ENCODE measurements around the gene ANLN. TPM values are rescaled to one million over a fixed set of nuclear protein-coding genes. Genes with fewer than 3 reads are reported as not detected.

The ANLN gene
- total RNA-seq, 1 experiment from 2014 or later: 130 TPM

GRCh38 chr7:36396150-36396549 is 6.5 kb downstream of the ANLN start:
- H3K4me1 ChIP-seq (ENCODE audit: control insufficient read depth in 1 of 2, insufficient read depth in 2 of 2, low read length in 2 of 2): peaks cover 31 to 51% of the 10 kb centered on the region in 2 experiments
- H3K9ac ChIP-seq (ENCODE audit: low read length): no peak overlapping the region
- POLR2A ChIA-PET: no interaction called here
- no peak overlapping the region for H2AFZ ChIP-seq (ENCODE audit: low read depth, low read length, poor library complexity, severe bottlenecking)
- DNase-seq (ENCODE audit: low read depth, low spot score) (no peak), ATAC-seq (no peak)
- H3K9me2 ChIP-seq (ENCODE audit: insufficient read depth): no peaks in the 10 kb centered on the region
- no peak overlapping the region for H3K4me2 ChIP-seq (ENCODE audit: low read length)
- RAD21 ChIA-PET (ENCODE audit: low non-redundant PET in 1 of 2, low total read pairs in 2 of 2, uncharacterized antibody in 2 of 2, unreplicated experiment in 2 of 2): no interaction called here
- H3K27ac ChIP-seq (ENCODE audit: low read depth, low read length): no peak overlapping the region
- no TSS peak for BruUV-seq (replicated peaks)
- H3K79me2 ChIP-seq (ENCODE audit: insufficient read depth, low read length): peaks cover 100% of the 10 kb centered on the region
- H3K27me3 ChIP-seq (ENCODE audit: insufficient read depth, low read length): no peaks in the 10 kb centered on the region
- CTCF ChIA-PET: no interaction called here
- H3K4me3 ChIP-seq (replicated peaks in 1 of 2; ENCODE audit: low read depth in 1 of 2, low read length in 2 of 2): no peak overlapping the region
- H3K36me3 ChIP-seq (ENCODE audit: control insufficient read depth in 1 of 2, insufficient read depth in 2 of 2, low read length in 2 of 2): peaks cover 27 to 45% of the 10 kb centered on the region in 2 experiments
- intact Hi-C loops (cut with micrococcal nuclease): no loop called here
- H3K9me3 ChIP-seq (ENCODE audit: control insufficient read depth in 1 of 2, insufficient read depth in 1 of 2, low read depth in 1 of 2, low read length in 2 of 2): no peaks in the 10 kb centered on the region
- no peak for TF ChIP-seq SIN3A (IDR thresholded peaks at IDR 0.05; ENCODE audit: low read depth)
- TF ChIP-seq TCF7L2 (IDR thresholded peaks at IDR 0.05; ENCODE audit: borderline replicate concordance, extremely low read depth, insufficient read depth, insufficient read length): no peak
- TF ChIP-seq YY1 (IDR thresholded peaks at IDR 0.05; ENCODE audit: extremely low read depth, insufficient replicate concordance, low read depth, low read length): no peak
- no peak for TF ChIP-seq CBX3 (IDR thresholded peaks at IDR 0.05; ENCODE audit: low read depth)
- 0 out of 2 replicates have a peak, but pooled peaks have one; percentile 10 for TF ChIP-seq JUND (IDR thresholded peaks at IDR 0.05)
- H4K20me1 ChIP-seq (ENCODE audit: insufficient read depth): peaks cover 11% of the 10 kb centered on the region; the same call in 1 of the 2 replicates

DNA sequence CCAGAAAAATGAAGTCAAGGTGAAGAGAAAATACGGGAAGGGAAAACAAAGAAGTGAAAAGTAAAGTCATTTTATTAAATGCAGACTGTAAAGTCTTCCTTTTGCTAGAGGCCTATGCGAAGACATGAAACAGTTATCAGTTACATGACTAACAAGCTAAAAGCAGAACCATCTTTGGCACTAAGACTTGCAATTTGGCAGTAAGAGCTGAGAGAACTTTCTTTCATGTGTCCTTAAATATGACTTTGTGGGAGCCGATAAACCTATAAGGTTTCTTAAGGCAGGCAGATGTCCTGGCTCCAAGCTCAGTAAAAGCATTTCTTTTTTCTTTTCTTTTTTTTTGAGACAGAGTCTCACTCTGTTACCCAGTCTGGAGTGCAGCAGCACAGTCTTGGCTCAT is 10.4 kb downstream of the ANLN start:
- peaks cover 99% of the 10 kb centered on the region for H3K79me2 ChIP-seq (ENCODE audit: insufficient read depth, low read length)
- no peak overlapping the region for H2AFZ ChIP-seq (ENCODE audit: low read depth, low read length, poor library complexity, severe bottlenecking)
- intact Hi-C loops (cut with micrococcal nuclease): no loop called here
- no peak overlapping the region for H3K4me2 ChIP-seq (ENCODE audit: low read length)
- TF ChIP-seq CBX3 (IDR thresholded peaks at IDR 0.05; ENCODE audit: low read depth) (no peak), YY1 (IDR thresholded peaks at IDR 0.05; ENCODE audit: extremely low read depth, insufficient replicate concordance, low read depth, low read length) (no peak), TCF7L2 (IDR thresholded peaks at IDR 0.05; ENCODE audit: borderline replicate concordance, extremely low read depth, insufficient read depth, insufficient read length) (no peak), SP1 (IDR thresholded peaks at IDR 0.05; ENCODE audit: low read depth) (no peak), CTCF (IDR thresholded peaks at IDR 0.05 in 2 of 3, conservative IDR thresholded peaks at IDR 0.05 in 1 of 3; ENCODE audit: borderline replicate concordance in 1 of 3, insufficient read depth in 1 of 3, low read depth in 2 of 3, low read length in 2 of 3) (no peak), ELF1 (IDR thresholded peaks at IDR 0.05; ENCODE audit: borderline replicate concordance, low read depth) (no peak), ZFX (IDR thresholded peaks at IDR 0.05) (no peak), FOSL1 (IDR thresholded peaks at IDR 0.05; ENCODE audit: low read depth) (no peak), EGR1 (IDR thresholded peaks at IDR 0.05; ENCODE audit: low read depth) (no peak), ZBTB33 (IDR thresholded peaks at IDR 0.05; ENCODE audit: extremely low read depth, insufficient replicate concordance, low read length) (no peak), RAD21 (IDR thresholded peaks at IDR 0.05; ENCODE audit: low read depth) (no peak)
- BruUV-seq (replicated peaks): no TSS peak
- DNase-seq (ENCODE audit: low read depth, low spot score) (no peak), ATAC-seq (no peak)
- H3K36me3 ChIP-seq (ENCODE audit: control insufficient read depth in 1 of 2, insufficient read depth in 2 of 2, low read length in 2 of 2): peaks cover 35 to 58% of the 10 kb centered on the region in 2 experiments
- H3K9me2 ChIP-seq (ENCODE audit: insufficient read depth): no peaks in the 10 kb centered on the region
- ChIA-PET POLR2A (no interaction called here), CTCF (no interaction called here), RAD21 (ENCODE audit: low non-redundant PET in 1 of 2, low total read pairs in 2 of 2, uncharacterized antibody in 2 of 2, unreplicated experiment in 2 of 2) (no interaction called here)
- H3K4me3 ChIP-seq (replicated peaks in 1 of 2; ENCODE audit: low read depth in 1 of 2, low read length in 2 of 2): no peak overlapping the region
- no peaks in the 10 kb centered on the region for H3K27me3 ChIP-seq (ENCODE audit: insufficient read depth, low read length)
- H3K9ac ChIP-seq (ENCODE audit: low read length): no peak overlapping the region
- peaks cover 9% of the 10 kb centered on the region; the same call in 1 of the 2 replicates for H4K20me1 ChIP-seq (ENCODE audit: insufficient read depth)
- H3K9me3 ChIP-seq (ENCODE audit: control insufficient read depth in 1 of 2, insufficient read depth in 1 of 2, low read depth in 1 of 2, low read length in 2 of 2): no peaks in the 10 kb centered on the region
- peaks cover 5 to 13% of the 10 kb centered on the region in 2 experiments; a peak in 3 of 4 replicates for H3K4me1 ChIP-seq (ENCODE audit: control insufficient read depth in 1 of 2, insufficient read depth in 2 of 2, low read length in 2 of 2)
- no peak overlapping the region for H3K27ac ChIP-seq (ENCODE audit: low read depth, low read length)
